ENCODE results near the gene HOXC4. TPM values are rescaled to one million over a fixed set of nuclear protein-coding genes. Genes with fewer than 3 reads are reported as not detected.
A peak's percentile ranks its signal among the peaks of the same experiment; 100 is the strongest.

HOXC4 gene
- total RNA-seq, 1 experiment from 2014 or later, result 9.6 TPM

- TF ChIP-seq CTCF (conservative IDR thresholded peaks at IDR 0.05; ENCODE audit: low read depth, low read length), result no peak
- TF ChIP-seq EZH2 (IDR thresholded peaks at IDR 0.05; ENCODE audit: borderline replicate concordance, low read depth, low read length, poor library complexity, severe bottlenecking), result no peak
- Histone ChIP-seq H3K36me3 (ENCODE audit: insufficient read depth, low read length, poor library complexity, severe bottlenecking) (no peaks in the 10 kb centered on the region), H3K27ac (ENCODE audit: low read depth, low read length, poor library complexity, severe bottlenecking) (no peak overlapping the region), H3K4me3 (ENCODE audit: low read depth, low read length, poor library complexity, severe bottlenecking) (no peak overlapping the region), H3K4me1 (ENCODE audit: insufficient read depth, low read length, poor library complexity, severe bottlenecking) (peaks cover 32% of the 10 kb centered on the region), H3K9me3 (ENCODE audit: low read depth, low read length, poor library complexity, severe bottlenecking) (no peaks in the 10 kb centered on the region), H3K27me3 (replicated peaks; ENCODE audit: insufficient read depth, low read depth, low read length, poor library complexity) (no peaks in the 10 kb centered on the region)
- BruUV-seq (replicated peaks), result no TSS peak
- no peak for DNase-seq (ENCODE audit: low spot score)
- ChIA-PET POLR2A (ENCODE audit: low non-redundant PET) (no interaction called here), CTCF (no interaction called here)
- intact Hi-C loops (cut with micrococcal nuclease; ENCODE audit: unreplicated experiment), result no loop called here
These were observed 14.7 kb upstream of the HOXC4 start for GRCh38 chr12:54038871-54039414.

GRCh38 chr12:54039417-54040147 lies 14.1 kb upstream of the HOXC4 start:
- peaks cover 25% of the 10 kb centered on the region for H3K4me1 ChIP-seq (ENCODE audit: insufficient read depth, low read length, poor library complexity, severe bottlenecking)
- H3K9me3 ChIP-seq (ENCODE audit: low read depth, low read length, poor library complexity, severe bottlenecking), result no peaks in the 10 kb centered on the region
- BruUV-seq (replicated peaks), result no TSS peak
- intact Hi-C loops (cut with micrococcal nuclease; ENCODE audit: unreplicated experiment), result no loop called here
- no peaks in the 10 kb centered on the region for H3K27me3 ChIP-seq (replicated peaks; ENCODE audit: insufficient read depth, low read depth, low read length, poor library complexity)
- CTCF ChIA-PET, result no interaction called here
- no peak for TF ChIP-seq CTCF (conservative IDR thresholded peaks at IDR 0.05; ENCODE audit: low read depth, low read length)
- TF ChIP-seq EZH2 (IDR thresholded peaks at IDR 0.05; ENCODE audit: borderline replicate concordance, low read depth, low read length, poor library complexity, severe bottlenecking), result no peak
- H3K4me3 ChIP-seq (ENCODE audit: low read depth, low read length, poor library complexity, severe bottlenecking), result no peak overlapping the region
- DNase-seq (ENCODE audit: low spot score), result no peak
- POLR2A ChIA-PET (ENCODE audit: low non-redundant PET), result no interaction called here
- no peaks in the 10 kb centered on the region for H3K36me3 ChIP-seq (ENCODE audit: insufficient read depth, low read length, poor library complexity, severe bottlenecking)
- H3K27ac ChIP-seq (ENCODE audit: low read depth, low read length, poor library complexity, severe bottlenecking), result no peak overlapping the region

GRCh38 chr12:54040148-54040494 lies 13.5 kb upstream of the HOXC4 start:
- intact Hi-C loops (cut with micrococcal nuclease; ENCODE audit: unreplicated experiment), result no loop called here
- Histone ChIP-seq H3K9me3 (ENCODE audit: low read depth, low read length, poor library complexity, severe bottlenecking) (no peaks in the 10 kb centered on the region), H3K36me3 (ENCODE audit: insufficient read depth, low read length, poor library complexity, severe bottlenecking) (no peaks in the 10 kb centered on the region), H3K27me3 (replicated peaks; ENCODE audit: insufficient read depth, low read depth, low read length, poor library complexity) (no peaks in the 10 kb centered on the region), H3K4me3 (ENCODE audit: low read depth, low read length, poor library complexity, severe bottlenecking) (no peak overlapping the region), H3K4me1 (ENCODE audit: insufficient read depth, low read length, poor library complexity, severe bottlenecking) (peaks cover 25% of the 10 kb centered on the region), H3K27ac (ENCODE audit: low read depth, low read length, poor library complexity, severe bottlenecking) (no peak overlapping the region)
- ChIA-PET CTCF (no interaction called here), POLR2A (ENCODE audit: low non-redundant PET) (no interaction called here)
- no peak for TF ChIP-seq CTCF (conservative IDR thresholded peaks at IDR 0.05; ENCODE audit: low read depth, low read length)
- peak; percentile 40 for DNase-seq (ENCODE audit: low spot score)
- BruUV-seq (replicated peaks), result no TSS peak
